ENCODE results near the gene SND1. TPM values are rescaled to one million over a fixed set of nuclear protein-coding genes. Genes with fewer than 3 reads are reported as not detected.

The SND1 gene
- total RNA-seq, 2 experiments from 2014 or later: 193 to 214 TPM

- Mint-ChIP-seq H3K27me3 (no peaks in the 10 kb centered on the region), H3K27ac (no peak overlapping the region), H3K4me1 (peaks cover 3% of the 10 kb centered on the region), H3K4me3 (no peak overlapping the region), H3K36me3 (ENCODE audit: low read depth) (peaks cover 40% of the 10 kb centered on the region), H3K9me3 (ENCODE audit: low read depth) (no peaks in the 10 kb centered on the region)
- ATAC-seq (no peak), DNase-seq (no peak)
- intact Hi-C loops (cut with DNase I, micrococcal nuclease): no loop called here
- POLR2A ChIA-PET: no interaction called here
- CTCF ChIA-PET: no interaction called here
Observed at GRCh38 chr7:127934711-127935110, 282.7 kb downstream of the SND1 start.

GRCh38 chr7:127935847-127936376 is 283.9 kb downstream of the SND1 start:
- H3K36me3 Mint-ChIP-seq (ENCODE audit: low read depth): peaks cover 30% of the 10 kb centered on the region
- H3K4me3 Mint-ChIP-seq: no peak overlapping the region
- CTCF ChIA-PET: no interaction called here

GRCh38 chr7:127937066-127937680 is 285.2 kb downstream of the SND1 start:
- Mint-ChIP-seq H3K36me3 (ENCODE audit: low read depth) (peaks cover 26% of the 10 kb centered on the region), H3K4me3 (no peak overlapping the region), H3K4me1 (peaks cover 3% of the 10 kb centered on the region), H3K9me3 (ENCODE audit: low read depth) (no peaks in the 10 kb centered on the region), H3K27ac (no peak overlapping the region), H3K27me3 (no peaks in the 10 kb centered on the region)
- intact Hi-C loops (cut with DNase I, micrococcal nuclease): no loop called here
- ATAC-seq (no peak), DNase-seq (no peak)
- CTCF ChIA-PET: no interaction called here
- POLR2A ChIA-PET: interaction anchor here (0.7 kb wide), 1 partner anchor 132 kb away, joined by 3 read pairs; no protein-coding TSS in a partner anchor

More at GRCh38 chr7:127935847-127936376, 283.9 kb downstream of the SND1 start:
- H3K4me1 Mint-ChIP-seq: peaks cover 3% of the 10 kb centered on the region
- POLR2A ChIA-PET: no interaction called here
- no peaks in the 10 kb centered on the region for H3K9me3 Mint-ChIP-seq (ENCODE audit: low read depth)
- intact Hi-C loops (cut with DNase I, micrococcal nuclease): no loop called here
- H3K27me3 Mint-ChIP-seq: no peaks in the 10 kb centered on the region
- ATAC-seq (no peak), DNase-seq (no peak)
- H3K27ac Mint-ChIP-seq: no peak overlapping the region

GRCh38 chr7:127938588-127938987 is 286.6 kb downstream of the SND1 start:
- H3K4me3 Mint-ChIP-seq: no peak overlapping the region
- no peak overlapping the region for H3K27ac Mint-ChIP-seq
- DNase-seq (no peak), ATAC-seq (no peak)
- ChIA-PET POLR2A (no interaction called here), CTCF (no interaction called here)
- intact Hi-C loops (cut with DNase I, micrococcal nuclease): no loop called here
- H3K9me3 Mint-ChIP-seq (ENCODE audit: low read depth): no peaks in the 10 kb centered on the region
- peaks cover 3% of the 10 kb centered on the region for H3K4me1 Mint-ChIP-seq
- H3K36me3 Mint-ChIP-seq (ENCODE audit: low read depth): peaks cover 26% of the 10 kb centered on the region
- H3K27me3 Mint-ChIP-seq: no peaks in the 10 kb centered on the region

GRCh38 chr7:127940381-127941160 is 288.6 kb downstream of the SND1 start:
- CTCF ChIA-PET: interaction anchor here (0.9 to 1.5 kb wide), 2 partner anchors 11 to 47 kb away, joined by 3 read pairs; no protein-coding TSS in a partner anchor
- Mint-ChIP-seq H3K27ac (no peak overlapping the region), H3K27me3 (no peaks in the 10 kb centered on the region), H3K4me1 (peaks cover 3% of the 10 kb centered on the region), H3K36me3 (ENCODE audit: low read depth) (peaks cover 32% of the 10 kb centered on the region), H3K4me3 (no peak overlapping the region), H3K9me3 (ENCODE audit: low read depth) (no peaks in the 10 kb centered on the region)
- DNase-seq (no peak), ATAC-seq (no peak)
- POLR2A ChIA-PET: no interaction called here
- intact Hi-C loops (cut with DNase I, micrococcal nuclease): no loop called here

GRCh38 chr7:127941476-127942210 is 289.6 kb downstream of the SND1 start:
- Mint-ChIP-seq H3K4me3 (no peak overlapping the region), H3K27me3 (no peaks in the 10 kb centered on the region), H3K36me3 (ENCODE audit: low read depth) (peaks cover 34% of the 10 kb centered on the region), H3K4me1 (peaks cover 3% of the 10 kb centered on the region), H3K27ac (no peak overlapping the region), H3K9me3 (ENCODE audit: low read depth) (no peaks in the 10 kb centered on the region)
- ChIA-PET POLR2A (no interaction called here), CTCF (interaction anchor here (0.9 kb wide), 1 partner anchor 12 kb away, joined by 3 read pairs; no protein-coding TSS in a partner anchor)
- no peak for ATAC-seq
- no peak for DNase-seq
- intact Hi-C loops (cut with DNase I, micrococcal nuclease): no loop called here

GRCh38 chr7:127943541-127944521 is 291.8 kb downstream of the SND1 start:
- peaks cover 3% of the 10 kb centered on the region for H3K4me1 Mint-ChIP-seq
- ChIA-PET CTCF (interaction anchor here (0.6 to 0.7 kb wide), 2 partner anchors 13 to 1897 kb away, joined by 3 read pairs; no protein-coding TSS in a partner anchor), POLR2A (no interaction called here)
- no peak overlapping the region for H3K4me3 Mint-ChIP-seq
- ATAC-seq (no peak), DNase-seq (no peak)
- no peaks in the 10 kb centered on the region for H3K9me3 Mint-ChIP-seq (ENCODE audit: low read depth)
- intact Hi-C loops (cut with DNase I, micrococcal nuclease): no loop called here
- peaks cover 35% of the 10 kb centered on the region for H3K36me3 Mint-ChIP-seq (ENCODE audit: low read depth)
- H3K27ac Mint-ChIP-seq: no peak overlapping the region
- no peaks in the 10 kb centered on the region for H3K27me3 Mint-ChIP-seq

GRCh38 chr7:127946111-127946510 is 294.1 kb downstream of the SND1 start:
- Mint-ChIP-seq H3K27me3 (no peaks in the 10 kb centered on the region), H3K4me1 (peaks cover 3% of the 10 kb centered on the region), H3K36me3 (ENCODE audit: low read depth) (peaks cover 39% of the 10 kb centered on the region), H3K9me3 (ENCODE audit: low read depth) (no peaks in the 10 kb centered on the region), H3K4me3 (no peak overlapping the region), H3K27ac (no peak overlapping the region)
- intact Hi-C loops (cut with DNase I, micrococcal nuclease): no loop called here
- CTCF ChIA-PET: interaction anchor here (0.9 kb wide), 1 partner anchor 444 kb away, joined by 4 read pairs; no protein-coding TSS in a partner anchor
- POLR2A ChIA-PET: no interaction called here
- DNase-seq (no peak), ATAC-seq (no peak)

- DNase-seq: no peak
- ChIA-PET POLR2A (no interaction called here), CTCF (interaction anchor here (0.9 kb wide), 1 partner anchor 444 kb away, joined by 4 read pairs; no protein-coding TSS in a partner anchor)
- Mint-ChIP-seq H3K9me3 (ENCODE audit: low read depth) (no peaks in the 10 kb centered on the region), H3K27ac (no peak overlapping the region), H3K4me3 (no peak overlapping the region), H3K36me3 (ENCODE audit: low read depth) (peaks cover 40% of the 10 kb centered on the region), H3K4me1 (peaks cover 3% of the 10 kb centered on the region), H3K27me3 (no peaks in the 10 kb centered on the region)
- intact Hi-C loops (cut with DNase I, micrococcal nuclease): no loop called here
- no peak for ATAC-seq
Observed at GRCh38 chr7:127946847-127947246, 294.9 kb downstream of the SND1 start.

GRCh38 chr7:127948312-127948711 is 296.3 kb downstream of the SND1 start:
- Mint-ChIP-seq H3K9me3 (ENCODE audit: low read depth) (no peaks in the 10 kb centered on the region), H3K4me3 (no peak overlapping the region), H3K36me3 (ENCODE audit: low read depth) (peaks cover 38% of the 10 kb centered on the region), H3K27ac (no peak overlapping the region), H3K4me1 (peaks cover 3% of the 10 kb centered on the region), H3K27me3 (no peaks in the 10 kb centered on the region)
- DNase-seq: no peak
- intact Hi-C loops (cut with DNase I, micrococcal nuclease): no loop called here
- ChIA-PET CTCF (interaction anchor here (0.6 to 1.5 kb wide), 5 partner anchors 19 to 763 kb away, joined by 3 to 4 read pairs (median 3); no protein-coding TSS in a partner anchor), POLR2A (no interaction called here)
- no peak for ATAC-seq
